Psoas muscle (tissue), 8 donors: ENCODE results near the gene C1orf167. TPM values are rescaled to one million over a fixed set of nuclear protein-coding genes. Genes with fewer than 3 reads are reported as not detected.

Source experiments
- ATAC-seq, 4 donors: fragments of 200-7000 bp; cut with Tn5 transposase; one replicate each; pipeline ENCODE4 v1.9.1; 2020; ENCODE audit warnings: moderate library complexity in 3 of 4, mild to moderate bottlenecking in 2 of 4
- DNase-seq, 2 donors: peaks; one replicate each; pipeline ENCODE4 v3.0.0-alpha.2; 2020
- H3K27ac ChIP-seq: fragments of 200-600 bp; one replicate; pipeline ENCODE4 v1.8.0; 2022
- H3K27me3 ChIP-seq, 3 donors: fragments of 200-600 bp in 1 of 3; one replicate each; pipeline versions ENCODE4 v1.6.1 to v1.8.0; 2013 to 2022; ENCODE audit warnings: low read length in 2 of 3, mild to moderate bottlenecking in 2 of 3, moderate library complexity in 1 of 3; ENCODE audit not compliant: insufficient read depth in 3 of 3
- H3K36me3 ChIP-seq, 2 donors: fragments of 200-600 bp in 1 of 2; one replicate each; pipeline versions ENCODE4 v1.6.1 to v1.8.0; 2013 to 2022; ENCODE audit warnings: low read depth in 1 of 2, mild to moderate bottlenecking in 1 of 2, moderate library complexity in 1 of 2; ENCODE audit not compliant: insufficient read depth in 1 of 2
- H3K4me1 ChIP-seq: fragments of 200-600 bp; one replicate; pipeline ENCODE4 v1.8.0; 2022
- H3K4me3 ChIP-seq: fragments of 200-600 bp; one replicate; pipeline ENCODE4 v1.8.0; 2022; ENCODE audit warnings: mild to moderate bottlenecking
- H3K9me3 ChIP-seq: fragments of 200-600 bp; one replicate; pipeline ENCODE4 v1.8.0; 2022
- WGBS, 3 donors: extraction: QIAGEN DNeasy Blood & Tissue Kit; methylation state at CpG; one replicate each; pipeline versions ENCODE4 v1.1.6 to v1.1.7; 2013; 5-methylcytosine and 5-hydroxymethylcytosine counted together
- intact Hi-C, 2 donors: fragments of 100-400 bp; cut with DNase I; formaldehyde crosslinking; loops; one replicate each; pipeline versions ENCODE4 v1.11.0 to v1.14.2; 2022
- polyA plus RNA-seq, 3 donors: library from polyadenylated mRNA; stranded (reverse); fragments of 200-250 nt; gene quantifications; one replicate each; pipeline ENCODE4 v1.2.3, GENCODE V29; 2013
- total RNA-seq, 4 donors: library from RNA; stranded (reverse); fragmentation: NEBNext Ultra II Directional in 2 of 4; extraction: Animal tissue kit (Norgen Biotek cat#: 25700) in 2 of 4; gene quantifications; one replicate each; pipeline versions ENCODE4 v1.2.1 to v1.2.4, GENCODE V29; 2021 to 2023
- TF ChIP-seq, protein P1 (sequence below): fragments of 200-600 bp; IDR thresholded peaks from one replicate; pipeline ENCODE4 v1.8.0; 2022; ENCODE audit warnings: antibody characterized with exemption
- donor health status: healthy with polysubstance abuse.
- donor health status: DM: no; HTN: no; CAD: no; lungs with moderate emphysema.
- donor health status: Bipolar disorder and iron deficiency.
- donor health status: healthy.
- donor health status: DM: yes; HTN: yes; CAD: no.
- donor health status: DM: no; HTN: no; CAD: no.
- donor health status: DM: no; HTN: no; CAD: no.
- donor health status: DM: yes; HTN: yes; CAD: no.

Gene C1orf167
- total and polyA plus RNA-seq, 7 donors, result 1.8 to 5.3 (median 2.5) TPM

DNA sequence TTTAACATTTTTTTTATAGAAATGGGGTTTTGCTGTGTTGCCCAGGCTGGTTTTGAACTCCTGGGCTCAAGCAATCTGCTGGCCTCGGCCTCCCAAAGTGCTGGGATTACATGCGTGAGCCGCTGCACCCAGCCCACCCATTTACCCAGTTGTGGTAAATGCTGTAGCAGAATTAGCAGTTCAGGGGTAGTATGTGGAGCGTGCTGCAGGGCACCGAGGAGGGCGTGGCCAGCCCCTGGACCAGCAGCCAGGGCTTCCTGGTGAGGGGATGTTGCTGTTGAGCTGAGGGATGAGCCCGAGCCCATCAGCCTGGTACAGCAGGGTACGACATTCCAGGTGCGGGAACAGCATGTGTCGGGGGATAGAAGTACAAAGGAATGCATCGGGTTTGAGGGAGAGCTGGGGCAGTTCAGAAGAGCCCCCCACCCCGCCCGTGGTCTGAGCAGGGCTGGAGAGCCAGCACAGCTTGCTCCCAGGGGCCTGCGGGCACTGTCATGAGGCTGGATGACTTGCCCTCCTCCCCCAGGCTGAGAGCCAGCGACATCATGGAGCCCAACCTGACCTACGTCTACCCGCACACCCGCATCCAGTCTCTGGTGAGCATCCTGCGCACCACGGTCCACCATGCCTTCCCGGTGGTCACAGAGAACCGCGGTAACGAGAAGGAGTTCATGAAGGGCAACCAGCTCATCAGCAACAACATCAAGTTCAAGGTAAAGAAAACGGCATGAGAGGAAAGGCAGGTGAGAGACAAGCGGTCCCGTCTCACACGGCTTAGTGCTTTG is 73.6 kb downstream of the C1orf167 start:
- intact Hi-C loops, result loop anchor here in 1 of 2 donors (2.0 kb wide), 1 partner anchor 133 kb away; no protein-coding TSS in a partner anchor
- Histone ChIP-seq H3K27ac (no peak overlapping the region), H3K9me3 (no peaks in the 10 kb centered on the region), H3K4me3 (no peak overlapping the region), H3K36me3 (peaks cover 11 to 100% of the 10 kb centered on the region in 2 donors), H3K27me3 (no peaks in the 10 kb centered on the region), H3K4me1 (no peaks in the 10 kb centered on the region)
- DNase-seq (no peak), ATAC-seq (no peak)
- TF ChIP-seq, protein P1, sequence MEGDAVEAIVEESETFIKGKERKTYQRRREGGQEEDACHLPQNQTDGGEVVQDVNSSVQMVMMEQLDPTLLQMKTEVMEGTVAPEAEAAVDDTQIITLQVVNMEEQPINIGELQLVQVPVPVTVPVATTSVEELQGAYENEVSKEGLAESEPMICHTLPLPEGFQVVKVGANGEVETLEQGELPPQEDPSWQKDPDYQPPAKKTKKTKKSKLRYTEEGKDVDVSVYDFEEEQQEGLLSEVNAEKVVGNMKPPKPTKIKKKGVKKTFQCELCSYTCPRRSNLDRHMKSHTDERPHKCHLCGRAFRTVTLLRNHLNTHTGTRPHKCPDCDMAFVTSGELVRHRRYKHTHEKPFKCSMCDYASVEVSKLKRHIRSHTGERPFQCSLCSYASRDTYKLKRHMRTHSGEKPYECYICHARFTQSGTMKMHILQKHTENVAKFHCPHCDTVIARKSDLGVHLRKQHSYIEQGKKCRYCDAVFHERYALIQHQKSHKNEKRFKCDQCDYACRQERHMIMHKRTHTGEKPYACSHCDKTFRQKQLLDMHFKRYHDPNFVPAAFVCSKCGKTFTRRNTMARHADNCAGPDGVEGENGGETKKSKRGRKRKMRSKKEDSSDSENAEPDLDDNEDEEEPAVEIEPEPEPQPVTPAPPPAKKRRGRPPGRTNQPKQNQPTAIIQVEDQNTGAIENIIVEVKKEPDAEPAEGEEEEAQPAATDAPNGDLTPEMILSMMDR, result no peak
- WGBS, 3 donors, result 93 to 94% (median 93%) methylated on average over 28 of the region's 28 CpGs

- Histone ChIP-seq H3K4me1 (no peaks in the 10 kb centered on the region), H3K27ac (no peak overlapping the region), H3K27me3 (no peaks in the 10 kb centered on the region), H3K9me3 (no peaks in the 10 kb centered on the region), H3K36me3 (peaks cover 11 to 100% of the 10 kb centered on the region in 2 donors), H3K4me3 (no peak overlapping the region)
- TF ChIP-seq, protein P1, result no peak
- DNase-seq (no peak), ATAC-seq (no peak)
- intact Hi-C loops, result loop anchor here in 1 of 2 donors (2.0 kb wide), 1 partner anchor 132 kb away; no protein-coding TSS in a partner anchor
- WGBS, 3 donors, result 83 to 91% (median 85%) methylated on average over 36 of the region's 36 CpGs
These were observed 75.2 kb downstream of the C1orf167 start for GRCh38 chr1:11836955-11837766.

GRCh38 chr1:11837767-11838348 is 75.9 kb downstream of the C1orf167 start:
- DNase-seq (no peak), ATAC-seq (peak in 1 of 4 donors; percentile 12)
- no peaks in the 10 kb centered on the region for H3K27me3 ChIP-seq
- H3K9me3 ChIP-seq, result no peaks in the 10 kb centered on the region
- H3K27ac ChIP-seq, result no peak overlapping the region
- H3K4me3 ChIP-seq, result no peak overlapping the region
- 85 to 87% (median 87%) methylated on average over 11 of the region's 11 CpGs for WGBS, 3 donors
- H3K4me1 ChIP-seq, result no peaks in the 10 kb centered on the region
- TF ChIP-seq, protein P1, result no peak
- peaks cover 11 to 100% of the 10 kb centered on the region in 2 donors for H3K36me3 ChIP-seq
- intact Hi-C loops, result loop anchor here (1.0 to 2.0 kb wide), 3 partner anchors 56 to 131 kb away; no protein-coding TSS in a partner anchor

DNA sequence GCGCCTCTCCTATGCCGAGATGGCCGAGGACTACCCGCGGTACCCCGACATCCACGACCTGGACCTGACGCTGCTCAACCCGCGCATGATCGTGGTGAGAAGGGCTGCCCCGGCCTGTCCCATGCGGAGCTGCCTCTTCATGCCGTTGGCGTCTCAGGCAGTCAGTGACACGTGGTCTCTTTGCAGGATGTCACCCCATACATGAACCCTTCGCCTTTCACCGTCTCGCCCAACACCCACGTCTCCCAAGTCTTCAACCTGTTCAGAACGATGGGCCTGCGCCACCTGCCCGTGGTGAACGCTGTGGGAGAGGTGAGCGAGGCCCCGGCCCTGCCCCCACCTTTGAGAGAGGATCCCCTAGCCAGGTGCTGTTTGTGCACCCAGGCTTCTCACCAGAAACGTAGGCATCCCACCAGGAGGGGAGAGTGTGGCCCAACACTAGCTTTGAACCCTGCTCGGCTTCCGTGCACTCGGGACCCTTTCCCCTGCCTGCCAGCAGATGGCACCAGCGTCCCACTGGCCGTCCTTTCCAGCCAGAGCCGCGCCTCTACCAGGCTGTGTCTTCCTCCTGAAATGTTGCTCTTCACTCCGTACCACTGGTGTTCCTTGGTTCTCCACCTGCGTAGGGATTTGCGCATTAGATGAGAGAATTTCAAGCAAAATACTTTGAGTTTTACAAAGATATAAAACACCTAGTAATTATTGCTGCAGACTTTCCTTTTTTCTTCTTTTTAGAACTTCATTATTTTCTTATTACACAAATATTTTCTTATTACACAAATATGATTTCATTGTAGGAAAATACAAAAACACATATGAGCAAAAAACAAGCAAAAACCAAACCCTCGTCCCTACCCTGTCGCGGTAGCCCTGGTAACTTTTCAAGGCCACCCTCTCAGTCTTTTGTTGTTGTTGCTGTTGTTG is 76.6 kb downstream of the C1orf167 start:
- no peak overlapping the region for H3K4me3 ChIP-seq
- peaks cover 11 to 100% of the 10 kb centered on the region in 2 donors for H3K36me3 ChIP-seq
- ATAC-seq (peak; percentile 89 to 95 (median 92)), DNase-seq (peak; percentile 68 to 90)
- TF ChIP-seq, protein P1, result peak; percentile 99
- no peaks in the 10 kb centered on the region for H3K4me1 ChIP-seq
- intact Hi-C loops, result loop anchor here (1.0 to 2.0 kb wide), 2 partner anchors 56 to 128 kb away; no protein-coding TSS in a partner anchor
- H3K27ac ChIP-seq, result no peak overlapping the region
- H3K9me3 ChIP-seq, result no peaks in the 10 kb centered on the region
- 62 to 68% (median 62%) methylated on average over 40 of the region's 40 CpGs for WGBS, 3 donors
- H3K27me3 ChIP-seq, result no peaks in the 10 kb centered on the region
